Right atrium auricular region (tissue), 2 donors: ENCODE results near the gene SEMA3C. TPM values are rescaled to one million over a fixed set of nuclear protein-coding genes. Genes with fewer than 3 reads are reported as not detected.

ENCODE experiments used
- DNase-seq: peaks from one replicate; pipeline ENCODE4 v3.0.0-alpha.2; 2019; ENCODE audit warnings: low spot score
- H3K27ac ChIP-seq, 2 donors: fragments of 200-600 bp; sonication (generic); 1 replicate in 1 of 2; 2 replicates in 1 of 2; pipeline ENCODE4 v1.5.1; 2016 to 2019
- H3K27me3 ChIP-seq, 2 donors: fragments of 200-600 bp; sonication (generic); one replicate each; pipeline versions ENCODE4 v1.5.1 to v1.6.0; 2017 to 2019
- H3K36me3 ChIP-seq: fragments of 200-600 bp; sonication (generic); one replicate; pipeline ENCODE4 v1.5.1; 2016
- H3K4me1 ChIP-seq, 2 donors: fragments of 200-600 bp; sonication (generic); one replicate each; pipeline versions ENCODE4 v1.5.1 to v1.6.0; 2017 to 2019
- H3K4me3 ChIP-seq, 2 donors: fragments of 200-600 bp; sonication (generic); 1 replicate in 1 of 2; 2 replicates in 1 of 2; pipeline ENCODE4 v1.5.1; 2017 to 2019; ENCODE audit warnings: mild to moderate bottlenecking in 1 of 2, moderate library complexity in 1 of 2
- H3K9me3 ChIP-seq, 2 donors: fragments of 200-600 bp; sonication (generic); one replicate each; pipeline ENCODE4 v1.5.1; 2019
- CTCF ChIP-seq, 2 donors: fragments of 200-600 bp; sonication (generic); IDR thresholded peaks; one replicate each; pipeline ENCODE4 v1.5.1; 2019; ENCODE audit warnings: antibody characterized with exemption in 2 of 2
- total RNA-seq, 2 donors: library from RNA; depleted of rRNA; stranded (reverse); fragments of >200 nt; gene quantifications; one replicate each; pipeline ENCODE4 v1.1.0, GENCODE V29; 2016

Gene SEMA3C
- total RNA-seq, 2 donors from 2014 or later: 58.3 to 61.6 TPM

- Histone ChIP-seq H3K36me3 (no peaks in the 10 kb centered on the region), H3K27me3 (no peaks in the 10 kb centered on the region), H3K4me1 (peaks cover 0 to 20% of the 10 kb centered on the region in 2 donors), H3K4me3 (no peak overlapping the region), H3K9me3 (no peaks in the 10 kb centered on the region), H3K27ac (no peak overlapping the region)
- DNase-seq: no peak
- TF ChIP-seq CTCF (IDR thresholded peaks at IDR 0.05): no peak
These were observed 150.1 kb downstream of the SEMA3C start for GRCh38 chr7:80768756-80769155.

- Histone ChIP-seq H3K27ac (no peak overlapping the region), H3K4me1 (peaks cover 0 to 11% of the 10 kb centered on the region in 2 donors), H3K27me3 (no peaks in the 10 kb centered on the region), H3K36me3 (no peaks in the 10 kb centered on the region), H3K4me3 (no peak overlapping the region), H3K9me3 (no peaks in the 10 kb centered on the region)
- DNase-seq: no peak
- no peak for TF ChIP-seq CTCF (IDR thresholded peaks at IDR 0.05)
These were observed 151.2 kb downstream of the SEMA3C start for GRCh38 chr7:80767654-80768053.

- Histone ChIP-seq H3K9me3 (no peaks in the 10 kb centered on the region), H3K4me1 (peaks cover 0 to 2% of the 10 kb centered on the region in 2 donors), H3K27ac (no peak overlapping the region), H3K36me3 (no peaks in the 10 kb centered on the region), H3K27me3 (no peaks in the 10 kb centered on the region), H3K4me3 (no peak overlapping the region)
- DNase-seq: no peak
- TF ChIP-seq CTCF (IDR thresholded peaks at IDR 0.05): no peak
These were observed 152.1 kb downstream of the SEMA3C start for GRCh38 chr7:80766724-80767123.

- Histone ChIP-seq H3K4me1 (no peaks in the 10 kb centered on the region), H3K4me3 (no peak overlapping the region), H3K36me3 (no peaks in the 10 kb centered on the region), H3K27me3 (no peaks in the 10 kb centered on the region), H3K9me3 (no peaks in the 10 kb centered on the region), H3K27ac (no peak overlapping the region)
- TF ChIP-seq CTCF (IDR thresholded peaks at IDR 0.05): no peak
- DNase-seq: no peak
These were observed 154.7 kb downstream of the SEMA3C start for GRCh38 chr7:80764132-80764531.

- H3K9me3 ChIP-seq: no peaks in the 10 kb centered on the region
These were observed 155.1 kb downstream of the SEMA3C start for GRCh38 chr7:80763704-80764103.

More at GRCh38 chr7:80763704-80764103, 155.1 kb downstream of the SEMA3C start:
- Histone ChIP-seq H3K4me1 (no peaks in the 10 kb centered on the region), H3K27ac (no peak overlapping the region), H3K4me3 (no peak overlapping the region), H3K36me3 (no peaks in the 10 kb centered on the region), H3K27me3 (no peaks in the 10 kb centered on the region)
- TF ChIP-seq CTCF (IDR thresholded peaks at IDR 0.05): no peak
- DNase-seq: no peak
